Type B pancreatic cell (in vitro differentiated cells): ENCODE data around the gene PACRG. TPM values are rescaled to one million over a fixed set of nuclear protein-coding genes. Genes with fewer than 3 reads are reported as not detected.

Experiments used
- DNase-seq: peaks from one replicate; pipeline ENCODE4 v3.0.0; 2021; ENCODE audit warnings: mixed read lengths; ENCODE audit not compliant: unreplicated experiment; ENCODE audit errors: extremely low spot score
- H3K27ac Mint-ChIP-seq: 2 replicates; pipeline ENCODE4 v1.8.0; 2021; ENCODE audit warnings: mild to moderate bottlenecking, mixed read lengths
- H3K27me3 Mint-ChIP-seq: 2 replicates; pipeline ENCODE4 v1.8.0; 2021; ENCODE audit warnings: mixed read lengths
- H3K36me3 Mint-ChIP-seq: 2 replicates; pipeline ENCODE4 v1.8.0; 2021; ENCODE audit warnings: mixed read lengths
- H3K4me1 Mint-ChIP-seq: one replicate; pipeline ENCODE4 v1.8.0; 2021; ENCODE audit warnings: mixed read lengths; ENCODE audit not compliant: unreplicated experiment
- H3K4me3 Mint-ChIP-seq: 2 replicates; pipeline ENCODE4 v1.8.0; 2021; ENCODE audit warnings: mild to moderate bottlenecking, mixed read lengths
- H3K9me3 Mint-ChIP-seq: 2 replicates; pipeline ENCODE4 v1.8.0; 2021; ENCODE audit warnings: mixed read lengths
- total RNA-seq: library from RNA; stranded (reverse); gene quantifications from 2 replicates; pipeline ENCODE4 v1.2.1, GENCODE V29; 2021; ENCODE audit warnings: low replicate concordance
- TF ChIP-seq, protein P1 (sequence below): fragments of 200-600 bp; sonication (generic); conservative IDR thresholded peaks from 2 replicates; pipeline ENCODE4 v1.5.0; 2021; ENCODE audit warnings: antibody characterized with exemption, mild to moderate bottlenecking

Gene PACRG
- total RNA-seq, 1 donor from 2014 or later, result 5.6 TPM

DNA sequence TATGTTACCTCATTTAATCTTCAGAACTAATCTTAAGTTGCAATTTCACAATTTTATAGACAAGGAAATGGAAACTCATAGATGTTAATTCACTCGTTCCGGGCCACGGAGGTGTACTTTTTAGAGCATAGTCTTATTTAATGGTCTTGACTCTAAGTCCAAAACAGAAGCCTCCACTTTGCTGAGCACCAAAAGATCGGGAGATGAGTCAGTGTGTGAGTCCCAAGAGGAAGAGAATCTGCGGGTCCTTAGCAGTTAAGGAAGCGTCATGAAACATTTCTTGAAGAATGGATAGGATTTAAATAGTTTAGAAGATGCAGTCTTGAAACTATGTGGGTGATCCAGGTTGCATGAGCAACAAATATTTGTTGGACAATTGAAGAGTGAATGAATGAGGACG is 454.9 kb downstream of the PACRG start:
- TF ChIP-seq, protein P1, sequence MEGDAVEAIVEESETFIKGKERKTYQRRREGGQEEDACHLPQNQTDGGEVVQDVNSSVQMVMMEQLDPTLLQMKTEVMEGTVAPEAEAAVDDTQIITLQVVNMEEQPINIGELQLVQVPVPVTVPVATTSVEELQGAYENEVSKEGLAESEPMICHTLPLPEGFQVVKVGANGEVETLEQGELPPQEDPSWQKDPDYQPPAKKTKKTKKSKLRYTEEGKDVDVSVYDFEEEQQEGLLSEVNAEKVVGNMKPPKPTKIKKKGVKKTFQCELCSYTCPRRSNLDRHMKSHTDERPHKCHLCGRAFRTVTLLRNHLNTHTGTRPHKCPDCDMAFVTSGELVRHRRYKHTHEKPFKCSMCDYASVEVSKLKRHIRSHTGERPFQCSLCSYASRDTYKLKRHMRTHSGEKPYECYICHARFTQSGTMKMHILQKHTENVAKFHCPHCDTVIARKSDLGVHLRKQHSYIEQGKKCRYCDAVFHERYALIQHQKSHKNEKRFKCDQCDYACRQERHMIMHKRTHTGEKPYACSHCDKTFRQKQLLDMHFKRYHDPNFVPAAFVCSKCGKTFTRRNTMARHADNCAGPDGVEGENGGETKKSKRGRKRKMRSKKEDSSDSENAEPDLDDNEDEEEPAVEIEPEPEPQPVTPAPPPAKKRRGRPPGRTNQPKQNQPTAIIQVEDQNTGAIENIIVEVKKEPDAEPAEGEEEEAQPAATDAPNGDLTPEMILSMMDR, result no peak
- no peaks in the 10 kb centered on the region for H3K4me1 Mint-ChIP-seq
- H3K27ac Mint-ChIP-seq, result no peak overlapping the region
- no peaks in the 10 kb centered on the region for H3K36me3 Mint-ChIP-seq
- no peak overlapping the region for H3K4me3 Mint-ChIP-seq
- H3K9me3 Mint-ChIP-seq, result no peaks in the 10 kb centered on the region
- DNase-seq, result no peak
- H3K27me3 Mint-ChIP-seq, result no peaks in the 10 kb centered on the region

DNA sequence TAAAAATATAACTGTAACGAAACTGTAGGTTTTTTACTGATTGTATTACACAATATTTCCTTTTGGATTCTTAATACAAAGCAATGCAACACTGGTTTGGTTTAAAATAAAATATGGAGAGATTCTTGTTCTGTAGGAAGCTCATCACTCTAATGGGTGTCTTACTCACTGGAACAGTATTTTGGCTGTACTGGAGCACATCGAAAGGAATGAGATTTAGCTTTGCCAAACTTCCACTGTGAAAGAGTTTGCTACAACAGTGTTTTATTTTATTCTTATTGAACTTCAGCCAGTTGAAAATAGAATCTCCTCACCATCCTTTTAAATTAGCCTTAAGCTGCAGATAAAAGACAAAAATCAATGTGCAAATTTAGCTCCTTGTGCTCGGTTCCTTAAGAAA is 456.0 kb downstream of the PACRG start:
- H3K27me3 Mint-ChIP-seq, result no peaks in the 10 kb centered on the region
- no peak overlapping the region for H3K27ac Mint-ChIP-seq
- H3K4me1 Mint-ChIP-seq, result no peaks in the 10 kb centered on the region
- H3K36me3 Mint-ChIP-seq, result no peaks in the 10 kb centered on the region
- TF ChIP-seq, protein P1, result no peak
- no peak overlapping the region for H3K4me3 Mint-ChIP-seq
- no peaks in the 10 kb centered on the region for H3K9me3 Mint-ChIP-seq
- DNase-seq, result no peak

DNA sequence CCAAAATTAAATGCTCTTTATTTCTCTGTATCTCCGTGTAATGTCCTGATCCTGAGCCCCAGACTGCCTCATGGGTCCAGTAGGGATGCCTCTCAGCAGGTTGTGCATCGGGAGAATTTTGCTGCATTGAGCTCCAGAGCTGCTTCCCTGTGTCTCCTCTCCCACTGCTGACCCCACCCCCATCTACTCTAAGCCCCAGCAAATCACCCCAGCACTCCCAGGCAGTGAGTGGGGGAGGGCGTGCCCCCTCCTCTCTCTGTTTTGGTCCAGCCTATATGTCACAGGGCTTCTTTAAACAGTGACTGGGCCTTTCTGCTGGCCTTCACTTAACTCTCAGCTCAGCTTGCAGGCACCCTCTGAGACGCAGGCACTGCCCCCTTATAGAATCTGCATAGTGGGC is 458.0 kb downstream of the PACRG start:
- Mint-ChIP-seq H3K4me3 (no peak overlapping the region), H3K4me1 (no peaks in the 10 kb centered on the region), H3K27me3 (no peaks in the 10 kb centered on the region), H3K9me3 (no peaks in the 10 kb centered on the region), H3K27ac (no peak overlapping the region), H3K36me3 (no peaks in the 10 kb centered on the region)
- DNase-seq, result no peak
- TF ChIP-seq, protein P1, result no peak

DNA sequence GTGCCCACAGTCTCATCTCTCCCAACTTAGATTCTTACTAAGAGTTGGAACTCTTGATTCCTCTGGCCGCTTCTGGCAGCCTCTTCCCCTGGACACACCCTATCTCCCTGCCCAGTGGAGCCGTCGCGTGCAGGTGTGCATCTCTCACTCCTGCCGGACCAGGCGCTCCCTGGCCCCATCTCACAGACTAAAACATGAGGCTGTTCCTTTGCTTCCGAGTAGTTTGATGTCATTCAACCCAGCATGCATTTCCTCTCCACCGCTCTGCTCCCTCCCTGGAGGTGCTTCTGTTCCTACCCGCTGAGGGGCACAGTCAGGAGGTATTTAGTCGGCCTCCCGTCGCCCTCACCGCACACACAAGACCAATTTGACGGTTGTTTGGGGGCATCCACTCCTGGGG is 458.8 kb downstream of the PACRG start:
- H3K9me3 Mint-ChIP-seq, result no peaks in the 10 kb centered on the region
- no peak overlapping the region for H3K4me3 Mint-ChIP-seq
- H3K4me1 Mint-ChIP-seq, result no peaks in the 10 kb centered on the region
- no peak for DNase-seq
- H3K27ac Mint-ChIP-seq, result no peak overlapping the region
- peaks cover 4% of the 10 kb centered on the region for H3K27me3 Mint-ChIP-seq
- TF ChIP-seq, protein P1, result no peak
- no peaks in the 10 kb centered on the region for H3K36me3 Mint-ChIP-seq

DNA sequence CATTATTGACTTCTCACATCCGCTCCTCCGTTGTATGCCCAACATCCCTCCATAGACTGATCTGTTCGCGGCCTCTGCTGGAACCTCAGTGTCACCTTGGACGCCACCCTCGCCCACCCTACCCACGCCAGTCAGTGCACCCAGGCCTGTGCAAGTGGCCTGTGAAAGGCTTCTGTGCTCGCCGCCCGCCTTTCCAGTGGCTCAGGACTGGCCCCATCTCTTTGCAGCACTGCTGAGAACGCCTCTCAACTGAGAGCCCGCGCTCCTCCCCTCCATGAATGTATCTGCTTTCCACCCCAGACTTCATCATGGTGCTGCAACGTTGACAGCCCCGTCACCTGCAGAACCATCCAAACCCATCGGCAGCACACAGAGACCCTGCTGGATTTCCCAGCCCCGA is 459.4 kb downstream of the PACRG start:
- Mint-ChIP-seq H3K4me3 (no peak overlapping the region), H3K36me3 (no peaks in the 10 kb centered on the region), H3K27me3 (peaks cover 9% of the 10 kb centered on the region)

More for the DNA sequence above, 459.4 kb downstream of the PACRG start:
- Mint-ChIP-seq H3K27ac (no peak overlapping the region), H3K4me1 (no peaks in the 10 kb centered on the region), H3K9me3 (no peaks in the 10 kb centered on the region)
- DNase-seq, result no peak
- TF ChIP-seq, protein P1, result no peak
